Lung (tissue), 12 donors: ENCODE results near the gene FAM3B. TPM values are rescaled to one million over a fixed set of nuclear protein-coding genes. Genes with fewer than 3 reads are reported as not detected.

Source experiments
- ATAC-seq: fragments of 200-7000 bp; cut with Tn5 transposase; one replicate; pipeline ENCODE4 v1.9.1; 2020; ENCODE audit warnings: moderate number of reproducible peaks; ENCODE audit not compliant: insufficient read depth, low FRiP score
- DNase-seq, 3 donors: peaks; one replicate each; pipeline ENCODE4 v3.0.0-alpha.2; 2013 to 2017
- H3K27ac ChIP-seq, 2 donors: one replicate each; pipeline ENCODE4 v1.5.1; 2013; ENCODE audit warnings: mild to moderate bottlenecking in 2 of 2, moderate library complexity in 2 of 2, control low read depth in 1 of 2, inconsistent platforms in 1 of 2, low read depth in 1 of 2, low read length in 1 of 2
- H3K27me3 ChIP-seq, 3 donors: one replicate each; pipeline ENCODE4 v1.5.1; 2013; ENCODE audit warnings: low read length in 2 of 3; ENCODE audit not compliant: control insufficient read depth in 3 of 3, insufficient read depth in 3 of 3
- H3K36me3 ChIP-seq, 4 donors: one replicate each; pipeline ENCODE4 v1.5.1; 2013; ENCODE audit warnings: low read length in 4 of 4, mild to moderate bottlenecking in 1 of 4, moderate library complexity in 1 of 4; ENCODE audit not compliant: control insufficient read depth in 4 of 4, insufficient read depth in 4 of 4
- H3K4me1 ChIP-seq, 5 donors: one replicate each; pipeline ENCODE4 v1.5.1; 2013; ENCODE audit warnings: low read length in 5 of 5, mild to moderate bottlenecking in 2 of 5, moderate library complexity in 1 of 5; ENCODE audit not compliant: control insufficient read depth in 5 of 5, insufficient read depth in 5 of 5
- H3K4me3 ChIP-seq: one replicate; pipeline ENCODE4 v1.5.1; 2013; ENCODE audit warnings: mild to moderate bottlenecking, control low read depth, moderate library complexity
- H3K9ac ChIP-seq, 2 donors: one replicate each; pipeline ENCODE4 v1.5.1; 2013; ENCODE audit warnings: low read length in 2 of 2, control low read depth in 1 of 2; ENCODE audit not compliant: insufficient read depth in 1 of 2
- H3K9me3 ChIP-seq, 4 donors: one replicate each; pipeline ENCODE4 v1.5.1; 2013; ENCODE audit warnings: low read length in 3 of 4, mild to moderate bottlenecking in 1 of 4, moderate library complexity in 1 of 4; ENCODE audit not compliant: control insufficient read depth in 4 of 4, insufficient read depth in 3 of 4
- WGBS, 2 donors: extraction: QIAGEN DNeasy Blood & Tissue Kit; methylation state at CpG; one replicate each; pipeline ENCODE4 v1.1.7; 2013; 5-methylcytosine and 5-hydroxymethylcytosine counted together
- polyA plus RNA-seq, 2 donors: library from polyadenylated mRNA; stranded (reverse); fragments of 200-250 nt; gene quantifications; one replicate each; pipeline ENCODE4 v1.2.1, GENCODE V29; 2013
- total RNA-seq, 2 donors: library from RNA; depleted of rRNA in 1 of 2; stranded (reverse); fragments of >200 nt in 1 of 2; gene quantifications; one replicate each; pipeline ENCODE4 v1.2.1, GENCODE V29; 2014 to 2021
- TF ChIP-seq, protein P1 (sequence below): IDR thresholded peaks from 2 replicates; pipeline ENCODE4 v1.5.1; 2012; ENCODE audit warnings: mild to moderate bottlenecking; ENCODE audit errors: control extremely low read depth, extremely low read depth
- donor health status: control.
- donor health status: control.
- donor health status: Bipolar disorder and iron deficiency.
- donor health status: healthy.
- donor health status: DM: yes; HTN: yes; CAD: no.

Gene FAM3B
- total and polyA plus RNA-seq, 4 donors: 4.5 to 18.1 (median 9.0) TPM

DNA sequence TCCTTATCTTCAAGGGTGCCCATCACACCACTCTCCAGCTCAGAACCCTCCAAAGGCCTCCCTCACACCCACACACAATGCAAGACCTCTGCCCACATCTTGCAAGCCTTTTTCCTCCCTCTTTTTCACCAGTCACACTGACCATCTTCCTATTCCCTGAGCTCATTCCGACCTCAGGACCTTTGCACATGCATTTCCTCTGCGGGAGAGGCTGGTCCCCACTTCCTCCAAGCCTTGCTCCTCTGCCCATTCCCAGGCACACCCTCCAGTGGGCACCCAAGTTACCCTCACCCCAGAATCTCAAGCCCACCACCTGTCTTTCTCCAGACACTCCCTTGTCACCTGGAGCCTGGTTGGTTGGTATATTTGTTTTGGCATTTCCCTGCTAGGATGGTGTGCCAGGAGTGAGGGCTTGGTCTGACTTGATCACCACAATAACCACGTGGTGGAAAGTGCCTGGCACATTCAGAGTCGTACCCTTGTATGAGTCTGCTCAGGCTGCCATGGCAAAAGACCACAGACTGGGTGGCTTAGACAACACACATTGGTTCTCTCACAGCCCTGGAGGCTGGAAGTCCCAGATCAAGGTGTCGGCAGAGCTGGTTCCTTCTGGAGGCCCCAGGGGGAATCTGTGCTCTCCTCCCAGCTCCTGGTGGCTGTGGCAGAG lies 58.4 kb downstream of the FAM3B start:
- peaks cover 0 to 2% (median 0%) of the 10 kb centered on the region in 5 donors for H3K4me1 ChIP-seq
- H3K9me3 ChIP-seq: no peaks in the 10 kb centered on the region
- no peak for ATAC-seq
- no peak for DNase-seq
- H3K4me3 ChIP-seq: no peak overlapping the region
- no peak overlapping the region for H3K27ac ChIP-seq
- no peak overlapping the region for H3K9ac ChIP-seq
- 84 to 86% methylated on average over 5 of the region's 5 CpGs for WGBS, 2 donors
- H3K36me3 ChIP-seq: peaks cover 0 to 20% (median under 1%) of the 10 kb centered on the region in 4 donors
- no peaks in the 10 kb centered on the region for H3K27me3 ChIP-seq
- TF ChIP-seq, protein P1, sequence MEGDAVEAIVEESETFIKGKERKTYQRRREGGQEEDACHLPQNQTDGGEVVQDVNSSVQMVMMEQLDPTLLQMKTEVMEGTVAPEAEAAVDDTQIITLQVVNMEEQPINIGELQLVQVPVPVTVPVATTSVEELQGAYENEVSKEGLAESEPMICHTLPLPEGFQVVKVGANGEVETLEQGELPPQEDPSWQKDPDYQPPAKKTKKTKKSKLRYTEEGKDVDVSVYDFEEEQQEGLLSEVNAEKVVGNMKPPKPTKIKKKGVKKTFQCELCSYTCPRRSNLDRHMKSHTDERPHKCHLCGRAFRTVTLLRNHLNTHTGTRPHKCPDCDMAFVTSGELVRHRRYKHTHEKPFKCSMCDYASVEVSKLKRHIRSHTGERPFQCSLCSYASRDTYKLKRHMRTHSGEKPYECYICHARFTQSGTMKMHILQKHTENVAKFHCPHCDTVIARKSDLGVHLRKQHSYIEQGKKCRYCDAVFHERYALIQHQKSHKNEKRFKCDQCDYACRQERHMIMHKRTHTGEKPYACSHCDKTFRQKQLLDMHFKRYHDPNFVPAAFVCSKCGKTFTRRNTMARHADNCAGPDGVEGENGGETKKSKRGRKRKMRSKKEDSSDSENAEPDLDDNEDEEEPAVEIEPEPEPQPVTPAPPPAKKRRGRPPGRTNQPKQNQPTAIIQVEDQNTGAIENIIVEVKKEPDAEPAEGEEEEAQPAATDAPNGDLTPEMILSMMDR: no peak

DNA sequence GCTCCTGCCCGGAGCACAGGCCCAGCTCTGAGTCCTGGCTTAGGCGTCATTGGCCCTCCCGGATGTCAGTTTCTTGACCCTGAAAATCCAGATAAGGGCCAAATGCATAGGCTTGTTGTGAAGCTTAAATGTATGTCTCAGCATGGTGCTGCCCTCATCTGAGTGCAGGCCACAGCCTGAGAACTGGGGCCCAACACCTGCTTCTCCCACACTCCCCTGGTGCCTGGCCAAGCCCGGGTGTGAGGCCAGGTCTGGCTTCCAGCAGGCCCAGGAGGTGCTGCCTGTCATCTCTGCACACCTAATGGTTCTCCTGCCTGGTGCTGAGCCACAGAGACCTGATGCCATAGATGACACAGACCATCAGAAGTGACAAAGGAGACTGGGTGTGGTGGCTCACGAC lies 59.3 kb downstream of the FAM3B start:
- WGBS, 2 donors: 89 to 91% methylated on average over 5 of the region's 5 CpGs
- TF ChIP-seq, protein P1: no peak
- Histone ChIP-seq H3K4me1 (peaks cover 0 to 2% (median 0%) of the 10 kb centered on the region in 5 donors), H3K9ac (no peak overlapping the region), H3K27me3 (no peaks in the 10 kb centered on the region), H3K27ac (no peak overlapping the region), H3K9me3 (no peaks in the 10 kb centered on the region), H3K36me3 (peaks cover 0 to 24% (median 2%) of the 10 kb centered on the region in 4 donors), H3K4me3 (no peak overlapping the region)
- ATAC-seq (no peak), DNase-seq (no peak)

DNA sequence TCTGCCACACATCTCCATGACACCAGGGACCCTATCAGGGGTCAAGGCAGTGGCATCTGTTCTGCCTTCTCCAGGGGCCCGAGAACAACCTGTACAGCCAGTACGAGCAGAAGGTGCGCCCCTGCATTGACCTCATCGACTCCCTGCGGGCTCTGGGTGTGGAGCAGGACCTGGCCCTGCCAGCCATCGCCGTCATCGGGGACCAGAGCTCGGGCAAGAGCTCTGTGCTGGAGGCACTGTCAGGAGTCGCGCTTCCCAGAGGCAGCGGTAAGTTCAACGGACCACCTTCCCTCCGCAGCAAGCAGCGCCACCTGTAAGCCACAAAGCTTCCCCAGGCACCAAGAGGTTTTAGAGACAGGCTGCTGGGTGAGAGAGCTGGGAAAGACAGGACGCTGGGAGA lies 61.1 kb downstream of the FAM3B start:
- H3K27ac ChIP-seq: no peak overlapping the region
- H3K9ac ChIP-seq: no peak overlapping the region
- peaks cover 0 to 3% (median under 1%) of the 10 kb centered on the region in 4 donors for H3K9me3 ChIP-seq
- no peak for DNase-seq
- H3K4me3 ChIP-seq: no peak overlapping the region
- no peak for ATAC-seq
- peaks cover 0 to 25% (median 2%) of the 10 kb centered on the region in 4 donors for H3K36me3 ChIP-seq
- H3K4me1 ChIP-seq: no peaks in the 10 kb centered on the region
- WGBS, 2 donors: 90 to 96% methylated on average over 16 of the region's 16 CpGs
- TF ChIP-seq, protein P1: no peak
- no peaks in the 10 kb centered on the region for H3K27me3 ChIP-seq
